GM18861 (cell line): ENCODE measurements around the gene SMAGP.
"Not testable (repeated sequence)": the region's sequence is repeated elsewhere in the genome, so short reads cannot be mapped to it uniquely, and the experiment has no call there.

ENCODE experiments used
- ATAC-seq: cut with Tn5 transposase; IDR thresholded peaks from one replicate; pipeline ENCODE4 v1.9.1; 2021; ENCODE audit not compliant: unreplicated experiment

Gene SMAGP

DNA sequence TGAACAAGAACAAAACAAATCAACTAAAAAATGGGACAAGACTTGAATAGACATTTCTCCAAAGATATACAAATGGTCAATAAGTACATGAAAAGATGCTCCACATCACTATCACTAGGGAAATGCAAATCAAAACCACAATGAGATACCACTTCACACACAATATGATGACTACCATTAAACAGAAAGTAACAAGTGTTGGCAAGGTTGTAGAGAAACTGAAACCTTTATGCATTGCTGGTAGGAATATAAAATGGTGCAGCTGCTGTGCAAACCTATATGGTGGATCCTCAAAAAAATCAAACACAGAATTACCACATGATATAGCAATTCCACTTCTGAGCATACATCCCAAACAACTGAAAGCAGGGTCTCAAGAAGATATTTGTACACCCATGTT is 5.2 kb downstream of the SMAGP start:
- ATAC-seq = no peak

DNA sequence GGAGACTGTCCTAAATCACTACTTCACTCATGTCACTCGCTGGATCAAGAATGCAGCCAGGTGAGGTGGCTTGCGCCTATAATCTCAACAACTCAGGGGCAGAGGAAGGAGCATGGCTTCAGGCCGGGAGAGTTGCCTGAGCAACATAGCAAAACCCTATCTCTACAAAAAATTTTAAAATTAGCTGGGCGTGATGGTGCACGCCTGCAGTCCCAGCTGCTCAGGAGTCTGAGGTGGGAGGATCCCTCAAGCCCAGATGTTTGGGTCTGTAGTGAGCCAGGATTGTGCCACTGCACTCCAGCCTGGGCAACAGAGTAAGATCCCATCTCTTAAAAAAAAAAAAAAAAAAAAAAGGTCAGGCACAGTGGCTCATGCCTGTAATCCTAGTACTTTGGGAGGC is 5.9 kb downstream of the SMAGP start:
- ATAC-seq = no peak

DNA sequence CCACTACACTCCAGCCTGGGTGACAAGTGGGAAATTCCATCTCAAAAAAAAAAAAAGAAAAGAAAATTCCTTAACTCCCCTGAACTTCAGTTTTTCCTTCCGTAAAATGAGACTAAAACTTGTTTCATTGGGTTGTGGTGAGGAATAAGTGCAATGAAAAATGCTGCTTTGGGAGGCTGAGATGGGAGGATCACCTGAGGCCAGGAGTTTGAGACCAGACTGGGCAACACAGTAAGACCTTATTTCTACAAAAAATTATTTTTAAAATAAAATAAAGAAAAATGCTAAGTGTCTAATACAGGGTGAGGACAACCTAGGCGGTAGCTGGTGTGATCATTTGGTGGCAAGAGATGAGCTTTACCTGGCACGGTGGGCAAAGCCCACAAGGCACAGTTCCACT is 6.9 kb downstream of the SMAGP start:
- ATAC-seq = no peak

DNA sequence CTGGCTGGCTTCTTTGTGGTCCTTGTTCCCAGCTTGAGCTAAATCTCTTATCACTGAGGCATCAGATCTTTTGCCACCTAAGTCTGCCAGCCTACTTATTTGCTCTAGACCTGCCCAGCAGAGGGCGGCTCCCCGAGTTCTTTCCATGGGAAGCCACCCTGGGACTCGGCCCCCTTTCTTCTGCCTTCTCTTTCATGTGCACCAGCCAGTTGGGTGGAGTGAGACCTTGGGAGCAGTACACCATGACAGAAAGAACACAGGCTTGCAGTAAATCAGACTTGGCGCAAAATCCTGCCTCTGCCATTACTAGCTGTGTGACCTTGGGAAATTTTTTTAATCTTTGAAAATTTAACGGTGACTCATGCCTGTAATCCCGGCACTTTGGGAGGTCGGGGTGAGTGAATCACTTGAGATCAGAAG is 7.4 kb downstream of the SMAGP start:
- ATAC-seq = no peak

DNA sequence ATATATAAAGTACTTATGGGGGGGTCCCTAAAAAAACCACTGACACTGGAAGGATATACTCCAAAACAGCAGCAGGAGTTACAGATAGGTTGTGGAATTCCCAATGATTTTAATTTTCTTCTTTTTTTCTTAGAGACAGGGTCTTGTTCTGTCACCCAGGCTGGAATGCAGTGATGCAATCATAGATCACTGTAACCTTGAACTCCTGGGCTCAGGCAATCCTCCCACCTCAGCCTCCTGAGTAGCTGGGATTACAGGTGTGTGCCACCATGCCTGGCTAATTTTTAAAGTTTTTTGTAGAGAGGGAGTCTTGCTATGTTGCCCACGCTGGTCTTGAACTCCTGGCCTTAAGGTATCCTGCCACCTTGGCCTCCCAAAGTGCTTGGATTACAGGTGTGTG is 10.6 kb downstream of the SMAGP start:
- not testable (repeated sequence) for ATAC-seq

DNA sequence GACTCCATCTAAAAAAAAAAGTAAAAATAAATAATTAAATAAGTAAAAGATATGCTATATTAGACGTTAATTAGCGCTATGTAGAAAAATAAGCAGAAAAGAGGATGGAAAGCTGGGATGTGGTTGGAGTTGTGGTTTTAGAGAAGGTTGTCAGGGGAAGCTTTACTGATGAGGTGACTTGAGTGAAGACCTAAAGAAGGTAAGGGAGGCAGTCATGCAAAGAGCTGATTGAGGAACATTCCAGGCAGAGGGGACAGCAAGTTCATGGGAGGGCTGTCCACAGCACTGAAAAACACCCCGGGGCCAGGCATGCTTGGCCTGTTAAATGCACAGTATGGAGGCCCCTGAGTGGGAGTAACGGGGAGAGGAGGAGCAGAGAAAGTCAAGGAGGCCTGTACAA is 15.7 kb downstream of the SMAGP start:
- ATAC-seq = no peak

DNA sequence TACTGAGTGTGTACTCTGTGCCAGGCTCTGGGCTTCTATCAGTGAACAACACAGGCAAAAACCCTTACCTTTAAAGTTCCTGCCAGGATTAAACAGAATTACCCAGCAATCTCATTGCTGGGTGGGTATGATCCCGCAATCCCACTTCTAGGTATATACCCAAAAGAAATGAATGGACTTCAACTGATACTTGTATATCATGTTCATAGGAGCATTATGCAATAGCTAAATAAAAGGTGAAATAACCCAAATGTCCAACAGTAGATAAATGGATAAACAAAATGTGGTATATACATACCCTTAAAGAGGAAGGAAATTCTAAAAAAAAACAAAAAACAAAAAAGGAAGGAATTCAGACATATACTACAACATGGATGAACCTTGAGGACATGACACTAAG is 16.9 kb downstream of the SMAGP start:
- no peak for ATAC-seq

DNA sequence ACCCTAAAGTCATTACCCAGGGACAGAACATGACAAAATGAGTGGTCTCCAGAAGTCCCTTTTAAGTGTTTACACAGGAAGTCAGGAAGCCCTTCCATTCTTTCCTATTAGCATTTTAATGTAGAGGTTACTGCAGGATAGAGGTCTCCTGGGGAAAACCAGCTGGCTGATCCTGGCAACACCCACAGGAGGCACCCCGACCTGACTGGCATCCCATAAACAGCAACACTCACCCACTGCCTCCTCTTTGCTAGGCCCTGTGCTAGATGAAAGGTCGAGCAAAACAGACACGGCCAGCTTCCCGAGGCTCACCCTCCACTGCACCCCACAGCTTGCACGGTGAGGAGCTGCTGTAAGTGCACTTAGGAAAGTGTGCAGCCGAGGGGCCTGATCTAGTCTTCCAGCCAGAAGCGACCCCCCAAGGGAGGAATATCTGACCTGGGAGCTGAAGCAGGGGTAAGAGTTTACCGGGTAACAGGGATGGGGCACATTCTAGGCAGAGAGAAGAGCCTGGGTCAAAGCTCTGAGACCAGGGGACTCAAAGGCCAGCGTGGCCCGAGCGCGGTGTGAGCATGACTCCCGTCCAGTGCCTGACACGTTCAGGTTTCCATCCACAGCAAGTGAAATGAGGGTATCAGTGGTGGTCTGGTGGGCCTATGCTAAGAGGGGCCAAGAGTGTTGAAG is 22.6 kb downstream of the SMAGP start:
- ATAC-seq = no peak

DNA sequence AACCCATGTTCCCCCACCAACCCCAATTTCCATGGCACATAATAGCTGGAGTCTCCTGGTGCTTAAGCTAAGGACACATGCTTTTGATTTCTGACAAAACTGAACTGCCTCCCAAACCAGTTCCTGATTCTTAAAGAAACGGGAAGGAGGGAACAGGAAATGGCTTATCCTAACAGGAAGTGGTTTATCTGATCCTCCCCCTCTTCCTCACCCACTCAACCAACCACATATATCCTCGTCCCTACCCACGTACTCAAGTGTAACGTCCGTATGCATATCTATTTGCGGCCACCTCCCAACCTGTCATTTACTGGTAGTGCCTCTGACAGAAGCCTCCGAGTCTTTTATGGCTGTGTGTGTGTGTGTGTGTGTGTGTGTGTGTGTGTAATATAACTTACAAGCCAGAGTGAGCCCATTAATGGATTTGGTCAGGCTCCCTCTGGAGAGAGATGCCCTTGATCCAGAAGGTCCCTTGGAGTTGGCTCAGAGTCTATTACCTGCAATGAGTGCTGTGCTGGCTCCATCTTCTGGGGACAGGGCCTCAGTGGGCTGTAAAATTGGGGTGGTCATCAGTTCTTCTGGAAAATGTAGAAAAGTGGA is 23.9 kb downstream of the SMAGP start:
- ATAC-seq = no peak

DNA sequence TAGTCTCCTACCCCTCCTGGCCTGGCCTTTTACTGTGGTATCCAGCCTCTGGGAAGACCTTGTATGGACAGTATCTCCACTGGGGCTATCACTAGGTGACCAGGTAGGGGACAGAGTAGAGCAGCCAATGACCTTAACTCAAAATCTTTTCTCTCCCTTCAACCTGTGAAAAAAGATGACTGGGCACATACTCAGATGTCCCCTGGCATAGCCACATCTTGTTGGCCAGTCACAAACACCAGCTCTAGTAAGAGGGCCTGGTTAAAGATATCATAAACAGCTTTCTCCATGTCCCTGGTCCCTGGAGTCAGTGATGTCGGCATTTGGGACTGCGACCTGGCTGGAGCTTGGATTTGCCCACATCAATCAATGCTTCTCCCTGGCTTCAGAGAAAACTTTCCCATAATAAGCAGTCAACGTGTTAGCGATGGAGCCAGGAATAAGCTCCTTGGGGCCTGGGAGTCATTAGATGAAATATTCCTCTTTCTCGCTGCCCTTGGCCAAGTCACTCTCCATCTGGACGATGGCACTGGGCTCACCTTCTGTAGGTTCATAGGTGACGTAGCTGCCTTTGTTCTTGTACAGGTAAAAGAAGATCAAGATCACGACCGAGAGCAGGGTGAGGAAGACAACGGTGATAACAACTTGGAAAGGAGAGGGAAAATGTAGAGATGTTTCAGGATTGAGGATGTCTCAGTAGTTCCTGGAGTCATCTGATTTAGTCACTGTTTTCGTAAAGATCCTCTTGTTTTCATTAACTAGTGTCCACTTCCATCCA is 24.6 kb downstream of the SMAGP start:
- ATAC-seq = no peak

DNA sequence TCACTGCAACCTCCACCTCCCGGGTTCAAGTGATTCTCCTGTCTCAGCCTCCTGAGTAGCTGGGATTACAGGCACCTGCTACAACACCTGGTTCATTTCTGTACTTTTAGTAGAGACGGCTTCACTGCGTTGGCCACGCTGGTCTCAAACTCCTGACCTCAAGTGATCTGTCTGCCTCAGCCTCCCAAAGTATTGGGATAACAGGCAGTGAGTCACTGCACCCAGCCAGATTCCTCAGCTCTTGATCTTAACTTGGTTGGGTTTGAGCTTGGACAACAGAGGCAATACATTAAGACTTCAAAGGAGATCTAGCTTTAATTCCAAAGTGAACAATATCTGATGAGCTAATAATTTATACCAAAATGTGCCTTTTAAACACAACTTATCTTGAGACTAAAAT is 25.9 kb downstream of the SMAGP start:
- no peak for ATAC-seq

DNA sequence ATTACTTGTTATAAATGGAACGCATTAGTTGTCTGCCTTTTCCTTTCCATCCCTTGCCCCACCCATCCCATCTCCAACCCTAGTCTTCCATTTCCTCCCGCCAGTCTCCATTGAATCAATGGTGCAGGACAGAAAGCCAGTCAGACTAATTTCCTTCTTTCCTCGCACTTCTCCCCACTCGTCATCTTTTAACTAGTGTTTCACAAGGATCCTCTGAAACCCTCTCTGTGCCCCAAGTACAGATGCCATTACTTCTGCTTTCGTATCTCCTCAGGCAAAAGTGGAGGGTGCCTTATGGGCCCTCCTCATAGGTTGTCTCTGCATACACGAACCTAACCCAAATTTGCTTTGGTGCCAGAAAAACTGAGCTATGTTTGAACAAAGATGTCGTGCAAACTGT is 27.3 kb downstream of the SMAGP start:
- no peak for ATAC-seq

DNA sequence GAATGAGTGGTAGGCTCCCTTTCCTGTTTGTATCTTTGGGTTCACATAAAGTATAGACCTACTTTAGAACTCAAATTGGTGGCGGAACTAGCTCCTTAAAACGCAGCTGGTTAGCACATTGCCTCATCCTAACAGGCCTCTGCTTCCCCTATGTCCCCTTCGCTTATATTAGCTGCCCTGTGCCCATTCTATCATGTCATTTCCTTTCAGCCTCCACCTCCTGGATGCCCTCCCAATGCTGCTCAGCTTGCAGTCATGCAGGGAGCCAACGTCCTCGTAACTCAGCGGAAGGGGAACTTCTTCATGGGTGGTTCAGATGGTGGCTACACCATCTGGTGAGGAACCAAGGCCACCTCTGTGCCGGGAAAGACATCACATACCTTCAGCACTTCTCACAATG is 28.1 kb downstream of the SMAGP start:
- ATAC-seq = no peak

DNA sequence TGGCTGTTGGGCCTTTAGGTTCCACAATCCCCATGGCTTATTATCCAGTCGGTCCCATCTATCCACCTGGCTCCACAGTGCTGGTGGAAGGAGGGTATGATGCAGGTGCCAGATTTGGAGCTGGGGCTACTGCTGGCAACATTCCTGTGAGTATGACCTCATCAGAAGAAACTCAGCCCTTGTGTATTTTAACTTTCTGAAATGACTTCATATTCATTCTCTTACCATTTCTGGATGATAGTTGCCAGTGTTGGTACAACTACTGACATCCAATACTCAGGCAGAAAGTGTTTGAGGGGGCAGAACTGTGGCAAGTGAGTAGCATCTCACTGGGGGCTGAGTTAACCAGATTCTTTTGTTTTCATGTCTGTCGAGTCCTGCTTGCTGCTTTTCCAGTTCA is 29.2 kb downstream of the SMAGP start:
- ATAC-seq = no peak

DNA sequence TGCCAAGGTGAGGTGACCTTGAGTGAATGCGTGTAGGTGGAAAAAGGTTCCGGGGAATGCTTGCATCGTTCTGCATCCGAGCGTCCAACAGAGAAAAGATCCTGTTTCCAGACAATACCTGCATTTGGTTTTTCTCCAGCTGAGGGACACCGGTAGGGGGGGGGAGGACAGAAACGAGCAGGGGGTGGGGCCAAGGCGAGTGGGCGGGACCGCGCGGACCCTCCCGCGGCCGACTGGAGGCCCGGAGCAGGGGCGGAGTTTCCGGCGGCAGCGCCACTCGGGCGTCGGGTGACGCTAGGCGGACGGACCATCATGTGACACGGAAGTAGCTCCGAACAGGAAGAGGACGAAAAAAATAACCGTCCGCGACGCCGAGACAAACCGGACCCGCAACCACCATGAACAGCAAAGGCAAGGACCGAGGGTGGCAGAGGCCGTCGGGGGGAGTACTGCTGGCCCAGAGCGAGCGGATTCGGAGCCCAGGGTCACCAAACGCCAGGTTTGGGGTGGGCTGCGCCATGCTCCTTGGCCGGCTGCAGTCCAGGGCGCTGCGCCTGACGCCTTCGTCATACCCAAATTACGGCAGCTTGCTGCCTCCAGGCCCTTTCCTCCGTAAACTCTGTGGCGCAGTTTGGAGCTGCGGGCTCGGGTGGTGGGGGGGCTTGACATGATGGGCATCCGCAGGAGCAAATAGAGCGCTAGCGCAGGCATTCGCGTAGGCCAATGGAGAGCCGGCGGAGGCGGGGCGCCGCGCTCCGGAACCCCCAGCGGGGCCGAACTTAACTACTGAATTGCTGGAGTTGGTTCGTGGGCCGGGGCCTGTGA is 31.5 kb downstream of the SMAGP start, which contains the start of gene DAZAP2:
Gene DAZAP2 (plus strand): TSS at position 317 of the 825 bp plus-strand sequence. CDS start 82 bp downstream, at position 399.
- ATAC-seq = peak; percentile 80

DNA sequence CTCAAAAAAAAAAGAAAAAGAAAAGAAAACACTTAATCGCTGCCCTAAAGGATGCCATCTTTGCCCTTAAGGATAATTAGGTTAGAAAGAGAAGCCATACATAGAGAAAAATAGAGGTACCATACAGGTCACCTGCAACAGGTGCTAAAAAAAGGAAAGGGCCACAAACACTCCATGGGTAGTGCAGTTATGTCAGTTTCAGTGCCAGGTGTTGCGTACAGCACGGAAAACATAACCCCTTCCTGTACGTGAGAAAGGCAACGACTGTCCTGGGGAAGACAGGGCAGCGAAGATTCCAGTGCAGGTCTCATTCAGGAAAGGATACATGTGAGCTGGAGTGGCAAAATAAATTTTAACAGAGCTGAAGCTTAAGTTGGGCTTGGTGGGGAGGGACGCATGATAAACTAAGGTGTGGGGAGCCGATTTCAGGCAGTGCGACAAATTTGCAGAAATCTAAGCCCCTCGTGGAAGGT is 32.1 kb downstream of the SMAGP start:
- no peak for ATAC-seq

DNA sequence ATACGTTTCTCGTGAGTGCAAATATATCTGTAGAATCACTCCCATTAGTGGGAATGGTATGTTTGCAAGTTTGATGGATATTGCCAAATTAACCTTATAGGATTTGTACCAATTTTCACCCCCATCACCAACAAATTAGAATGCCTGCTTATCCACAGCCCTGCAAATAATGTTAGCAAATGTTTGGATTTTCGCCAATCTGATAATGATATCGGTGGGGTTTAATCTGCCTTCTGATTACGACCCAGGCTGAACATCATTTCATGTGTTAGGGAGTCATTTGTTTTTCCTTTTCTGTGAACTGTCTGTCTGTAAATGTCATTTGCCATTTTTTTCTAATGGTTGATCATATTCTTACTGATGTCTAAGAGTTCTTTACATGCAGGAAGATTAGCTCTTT is 35.7 kb downstream of the SMAGP start:
- no peak for ATAC-seq

DNA sequence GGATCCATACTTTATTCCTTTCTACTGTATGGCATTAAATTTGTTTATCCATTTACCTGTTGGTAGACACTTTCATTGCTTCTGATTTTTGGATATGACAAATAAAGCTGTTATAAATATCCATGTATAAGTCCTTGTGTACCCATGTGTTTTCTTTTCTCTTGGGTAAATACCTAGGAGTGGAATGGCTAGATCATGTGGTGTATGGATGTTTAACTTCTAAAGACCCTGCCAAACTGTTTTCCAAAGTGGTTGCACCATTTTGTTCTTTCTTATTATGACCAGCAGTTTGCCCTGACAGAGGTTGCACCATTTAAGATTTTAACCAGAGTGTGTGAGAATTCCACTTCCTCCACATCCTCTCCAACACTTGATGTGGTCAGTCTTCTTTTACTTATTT is 37.6 kb downstream of the SMAGP start:
- ATAC-seq = no peak

DNA sequence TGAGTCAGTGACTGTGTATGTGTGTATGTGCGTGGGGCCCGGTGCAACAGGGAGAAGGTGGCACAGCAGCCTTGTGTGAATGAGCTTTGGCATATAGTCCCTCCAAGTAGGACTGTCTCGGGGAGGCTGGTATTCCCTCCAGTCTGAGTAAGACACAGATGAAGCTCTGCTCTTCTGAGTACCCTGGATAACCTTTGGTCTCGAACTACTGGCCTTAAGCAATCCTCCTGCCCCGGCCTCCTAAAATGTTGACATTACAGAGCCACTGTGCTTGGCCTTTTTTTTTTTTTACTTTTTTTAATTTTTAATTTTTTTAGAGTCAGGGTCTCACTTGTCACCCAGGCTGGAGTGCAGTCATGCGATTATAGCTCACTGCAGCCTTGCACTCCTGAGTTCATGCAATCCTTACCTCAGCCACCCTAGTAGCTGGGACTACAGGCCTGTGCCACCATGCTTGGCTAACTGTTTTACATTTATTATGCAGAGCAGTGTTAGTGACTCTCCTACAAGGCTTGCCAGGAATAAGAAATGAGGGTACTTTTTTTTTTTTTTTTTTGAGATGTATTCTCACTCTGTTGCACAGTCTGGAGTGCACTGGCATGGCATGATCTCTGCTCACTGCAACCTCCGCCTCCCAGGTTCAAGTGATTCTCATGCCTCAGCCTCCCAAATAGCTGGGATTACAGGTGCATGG is 41.0 kb downstream of the SMAGP start:
- ATAC-seq = no peak

DNA sequence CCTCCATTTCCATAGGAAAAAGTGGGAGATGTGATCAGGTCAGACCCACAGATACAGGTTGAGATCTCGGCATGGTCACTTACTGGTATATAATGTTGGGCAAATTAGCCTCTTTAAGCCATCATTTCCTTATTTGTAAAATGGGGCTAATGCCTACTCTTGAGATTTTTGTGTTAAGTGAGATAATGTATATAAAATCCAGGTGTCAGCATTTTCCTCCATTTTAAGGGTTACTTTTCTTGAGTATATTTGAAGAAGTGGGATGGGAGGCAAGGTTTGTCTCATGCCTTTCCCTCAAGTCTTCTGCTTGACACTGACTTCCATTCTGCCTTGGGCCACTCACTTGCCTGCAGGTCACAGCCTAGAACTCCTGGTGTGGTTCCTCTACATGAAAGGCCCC is 42.3 kb downstream of the SMAGP start:
- ATAC-seq = no peak

DNA sequence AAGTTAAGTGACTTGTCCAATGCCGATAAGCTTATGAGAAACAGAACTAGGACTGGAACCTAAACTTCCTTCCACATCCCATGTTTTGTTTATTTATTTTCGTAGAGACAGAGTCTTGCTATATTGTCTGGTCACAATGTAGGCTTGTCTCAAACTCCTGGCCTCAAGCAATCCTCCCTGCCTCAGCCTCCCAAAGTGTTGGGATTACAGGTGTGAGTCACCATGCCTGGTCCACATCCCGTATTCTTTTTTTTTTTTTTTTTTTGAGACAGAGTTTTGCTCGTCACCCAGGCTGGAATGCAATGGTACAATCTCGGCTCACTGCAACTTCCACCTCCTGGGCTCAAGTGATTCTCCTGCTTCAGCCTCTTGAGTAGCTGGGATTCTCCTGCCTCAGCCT is 43.1 kb downstream of the SMAGP start:
- not testable (repeated sequence) for ATAC-seq
